NCI-H524 (cell line): ENCODE results near the gene CEL.
"Not testable (repeated sequence)": the region's sequence is repeated elsewhere in the genome, so short reads cannot be mapped to it uniquely, and the experiment has no call there.

ENCODE experiments used
- DNase-seq, 2 experiments: peaks; one replicate each; lab custom pipeline; 2025; lab: John Stamatoyannopoulos, UW

CEL gene

DNA sequence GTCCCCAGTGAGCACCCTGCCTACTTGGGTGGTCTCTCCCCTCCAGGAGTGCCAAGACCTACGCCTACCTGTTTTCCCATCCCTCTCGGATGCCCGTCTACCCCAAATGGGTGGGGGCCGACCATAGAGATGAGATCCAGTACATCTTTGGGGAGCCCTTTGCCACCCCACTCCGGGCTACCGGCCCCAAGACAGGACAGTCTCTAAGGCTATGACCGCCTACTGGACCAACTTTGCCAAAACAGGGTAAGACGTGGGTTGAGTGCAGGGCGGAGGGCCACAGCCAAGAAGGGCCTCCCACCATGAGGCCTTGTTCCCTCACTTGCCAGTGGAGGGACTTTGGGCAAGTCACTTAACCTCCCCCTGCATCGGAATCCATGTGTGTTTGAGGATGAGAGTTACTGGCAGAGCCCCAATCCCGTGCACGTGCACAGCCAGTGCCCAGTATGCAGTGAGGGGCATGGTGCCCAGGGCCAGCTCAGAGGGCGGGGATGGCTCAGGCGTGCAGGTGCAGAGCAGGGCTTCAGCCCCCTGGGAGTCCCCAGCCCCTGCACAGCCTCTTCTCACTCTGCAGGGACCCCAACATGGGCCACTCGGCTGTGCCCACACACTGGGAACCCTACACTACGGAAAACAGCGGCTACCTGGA is 24.6 kb downstream of the CEL start:
- DNase-seq = not testable (repeated sequence)

DNA sequence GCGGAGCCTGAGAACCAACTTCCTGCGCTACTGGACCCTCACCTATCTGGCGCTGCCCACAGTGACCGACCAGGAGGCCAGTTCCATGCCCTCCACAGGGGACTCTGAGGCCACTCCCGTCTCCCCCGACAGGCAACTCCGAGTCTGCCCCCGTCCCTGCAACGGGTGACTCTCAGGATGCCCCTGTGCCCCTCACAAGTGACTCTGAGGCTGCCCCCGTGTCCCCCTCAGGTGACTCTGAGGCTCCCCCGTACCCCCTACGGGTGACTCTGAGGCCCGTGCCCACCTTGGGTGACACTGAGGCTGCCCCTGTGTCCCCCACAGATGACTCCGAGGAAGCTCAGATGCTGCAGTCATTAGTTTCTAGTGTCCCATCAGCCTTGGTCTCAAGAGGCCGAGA is 25.1 kb downstream of the CEL start:
- DNase-seq = no peak

DNA sequence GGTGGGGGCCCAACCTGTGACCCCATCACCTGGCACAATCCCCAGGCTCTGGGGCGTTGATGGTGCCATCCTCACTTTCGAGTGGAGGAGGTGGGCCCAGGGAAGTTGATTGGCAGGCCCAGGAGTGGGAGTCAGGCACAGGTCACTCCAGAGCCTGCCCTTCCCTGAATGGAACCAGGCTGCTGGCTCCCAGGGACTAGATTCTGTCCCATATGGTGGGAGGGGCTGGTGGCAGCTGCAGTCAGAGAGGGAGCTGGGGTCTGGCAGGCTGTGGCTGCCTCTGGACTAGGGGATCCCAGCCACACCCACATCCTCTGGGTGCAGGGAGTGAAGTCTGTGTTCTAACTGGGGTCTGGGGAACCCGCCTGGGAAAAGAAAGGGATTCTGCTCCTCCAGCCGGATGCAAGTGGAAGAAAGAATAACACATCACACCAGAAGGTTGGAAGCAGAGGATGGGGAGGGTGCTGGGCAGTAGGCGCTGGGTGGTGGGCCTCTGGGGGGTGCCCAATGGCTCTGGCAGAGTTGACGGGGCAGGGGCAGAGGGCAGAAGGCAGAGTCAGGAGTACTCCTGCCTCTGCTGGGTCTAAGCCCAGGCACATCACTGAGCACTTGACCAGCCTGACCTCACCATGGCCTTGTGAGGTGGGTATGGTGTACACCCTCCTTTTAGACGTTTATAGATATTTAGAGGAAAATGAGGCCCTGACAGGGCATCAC is 25.8 kb downstream of the CEL start:
- peak in 1 of 2 experiments; percentile 44 for DNase-seq

DNA sequence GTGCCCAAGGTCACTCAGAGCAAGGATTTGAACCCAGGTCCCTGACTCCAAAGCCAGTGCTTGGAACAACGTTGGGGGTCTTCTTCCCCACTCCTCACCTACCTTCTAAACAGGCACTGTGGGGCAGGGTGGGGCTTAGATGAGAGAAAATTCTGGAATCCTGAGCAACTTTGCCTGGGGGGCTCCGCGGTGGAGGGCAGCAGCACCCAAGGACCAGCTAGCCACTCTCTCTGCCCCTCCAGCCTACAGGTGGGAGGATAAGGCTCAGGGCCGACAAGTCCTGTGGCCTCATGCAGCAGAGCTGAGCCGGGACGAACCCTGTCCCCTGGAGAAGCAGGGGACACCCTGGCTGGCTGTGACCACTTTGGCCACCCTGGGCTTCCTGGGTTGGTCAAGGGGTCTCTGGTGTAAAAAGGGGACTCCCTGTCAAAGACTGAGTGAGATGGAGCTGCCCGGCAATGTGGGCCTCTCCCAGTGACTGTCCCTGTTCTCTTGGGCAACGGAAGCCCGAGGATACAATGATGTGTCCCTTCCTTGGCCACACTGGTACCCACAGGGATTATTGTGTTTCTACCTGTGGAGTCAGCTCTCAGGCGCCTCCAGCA is 26.5 kb downstream of the CEL start:
- no peak for DNase-seq

DNA sequence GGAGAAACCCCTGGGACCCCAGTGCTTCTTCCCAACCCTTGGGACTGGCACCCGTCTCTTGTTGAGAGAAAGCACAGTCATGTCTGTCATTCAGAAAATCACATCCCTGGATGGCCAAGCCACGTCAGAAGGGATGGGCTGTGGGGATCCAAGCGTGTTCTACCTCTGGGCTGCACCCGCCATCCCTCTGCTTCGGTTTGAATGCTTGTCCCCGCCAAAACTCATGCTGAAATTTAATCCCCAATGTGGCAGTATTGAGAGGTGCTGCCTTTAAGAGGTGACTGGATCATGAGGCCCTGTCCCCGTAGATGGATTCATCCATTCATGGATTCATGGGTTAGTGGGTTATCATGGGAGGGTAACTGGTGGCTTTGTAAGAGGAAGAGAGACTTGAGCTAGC is 27.0 kb downstream of the CEL start:
- DNase-seq = no peak

DNA sequence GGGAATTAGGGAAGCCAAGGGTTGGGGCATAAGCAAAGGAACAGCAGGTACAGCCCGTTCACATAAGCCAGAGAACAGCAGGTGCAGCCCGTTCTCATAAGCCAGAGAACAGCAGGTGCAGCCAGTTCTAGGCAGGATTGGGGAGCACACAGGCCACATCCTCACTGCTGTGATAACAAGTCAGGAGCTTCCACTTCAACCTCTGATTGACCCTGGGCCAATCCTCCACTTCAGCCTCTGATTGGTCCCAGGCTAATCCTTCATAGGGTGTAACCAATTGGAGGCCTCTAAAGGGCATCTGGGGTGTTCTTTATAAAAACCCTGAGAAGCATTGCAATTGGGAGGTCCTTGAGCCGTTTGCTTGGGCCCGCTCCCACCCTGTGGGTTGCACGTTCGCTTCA is 27.5 kb downstream of the CEL start:
- DNase-seq = peak; percentile 85 to 97

DNA sequence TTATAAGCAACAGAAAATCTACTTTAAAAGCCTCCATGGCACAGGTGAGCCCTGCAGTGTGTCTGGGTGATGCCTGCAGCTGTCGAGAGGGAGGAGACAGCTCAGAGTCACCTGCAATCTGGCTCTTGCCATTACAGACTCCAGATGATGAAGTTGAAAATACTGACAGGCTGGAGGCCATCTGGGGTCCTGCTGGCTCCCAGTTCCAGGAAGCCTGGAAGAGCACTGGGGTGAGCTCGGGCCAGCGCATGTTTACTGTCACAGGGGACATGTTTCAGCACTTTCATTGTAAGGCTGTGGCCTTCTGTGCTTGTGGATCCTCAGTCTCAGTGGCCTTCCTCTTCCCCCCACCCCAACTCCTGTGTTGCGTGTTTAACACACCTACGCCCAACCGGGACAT is 28.4 kb downstream of the CEL start:
- DNase-seq = peak; percentile 75 to 94

DNA sequence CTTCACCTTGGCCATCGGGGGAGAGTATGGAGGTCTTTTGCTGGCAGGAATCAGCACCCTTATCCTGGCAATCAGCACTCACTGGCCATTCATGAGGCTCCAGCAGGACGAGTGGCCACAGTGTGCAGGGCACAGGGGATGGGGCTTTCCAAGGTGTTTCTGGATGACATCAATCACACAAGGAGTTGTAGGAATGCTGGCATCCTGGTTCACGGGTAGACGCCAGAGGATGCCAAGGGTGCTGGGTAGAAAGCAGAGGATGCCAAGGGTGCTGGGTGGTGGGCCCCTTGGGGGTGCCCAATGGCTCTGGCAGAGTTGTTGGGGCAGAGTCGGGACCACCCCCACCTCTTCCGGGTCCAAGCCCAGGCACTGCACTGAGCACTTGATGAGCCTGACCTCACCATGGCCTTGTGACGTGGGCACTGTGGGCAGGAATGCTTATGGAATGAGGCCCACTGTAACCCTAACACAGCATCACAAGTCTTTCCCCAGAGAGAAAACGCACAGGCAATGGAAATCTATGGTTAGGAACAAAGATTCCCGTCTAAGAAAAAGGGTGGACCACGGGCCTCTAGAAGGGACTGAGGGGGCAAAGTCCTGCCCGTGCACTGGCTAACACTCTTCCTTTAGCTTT is 29.1 kb downstream of the CEL start:
- no peak for DNase-seq

DNA sequence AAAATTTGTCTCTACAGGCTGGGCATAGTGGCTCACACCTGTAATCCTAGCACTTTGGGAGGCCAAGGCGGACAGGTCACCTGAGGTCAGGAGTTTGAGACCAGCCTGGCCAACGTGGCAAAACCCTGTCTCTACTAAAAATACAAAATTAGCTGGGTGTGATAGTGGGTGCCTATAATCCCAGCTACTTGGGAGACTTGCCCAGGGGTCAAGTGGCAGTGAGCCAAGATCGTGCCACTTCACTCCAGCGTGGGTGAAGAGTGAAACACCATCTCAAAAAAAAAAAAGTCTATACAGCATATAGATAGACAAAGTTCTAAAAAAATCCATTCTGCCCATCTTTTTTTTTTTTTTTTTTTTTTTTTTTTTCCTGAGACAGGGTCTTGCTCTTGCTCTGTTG is 32.6 kb downstream of the CEL start:
- DNase-seq = not testable (repeated sequence)

DNA sequence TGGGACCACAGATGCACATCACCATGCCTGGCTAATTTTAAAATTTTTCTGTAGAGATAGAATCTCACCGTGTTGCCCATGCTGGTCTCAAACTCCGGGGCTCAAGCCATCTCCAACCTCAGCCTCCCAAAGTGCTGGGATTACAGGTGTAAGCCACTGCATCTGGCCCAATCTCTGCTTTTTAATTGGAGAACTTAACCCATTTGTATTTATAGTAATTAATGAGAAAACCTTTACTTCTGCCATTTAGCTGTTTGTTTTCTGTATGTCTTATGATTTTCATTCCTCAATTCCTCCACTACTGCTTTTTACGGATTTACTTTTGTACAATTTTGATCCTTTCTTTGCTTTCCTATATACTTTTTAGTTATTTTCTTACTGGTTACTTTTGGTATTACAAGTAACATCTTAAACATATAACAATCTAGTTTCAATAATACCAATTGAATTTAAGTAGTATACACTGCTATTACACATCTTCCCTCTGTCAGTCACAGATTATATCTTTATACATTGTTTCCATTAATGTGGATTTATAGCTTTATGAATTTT is 33.1 kb downstream of the CEL start:
- no peak for DNase-seq

DNA sequence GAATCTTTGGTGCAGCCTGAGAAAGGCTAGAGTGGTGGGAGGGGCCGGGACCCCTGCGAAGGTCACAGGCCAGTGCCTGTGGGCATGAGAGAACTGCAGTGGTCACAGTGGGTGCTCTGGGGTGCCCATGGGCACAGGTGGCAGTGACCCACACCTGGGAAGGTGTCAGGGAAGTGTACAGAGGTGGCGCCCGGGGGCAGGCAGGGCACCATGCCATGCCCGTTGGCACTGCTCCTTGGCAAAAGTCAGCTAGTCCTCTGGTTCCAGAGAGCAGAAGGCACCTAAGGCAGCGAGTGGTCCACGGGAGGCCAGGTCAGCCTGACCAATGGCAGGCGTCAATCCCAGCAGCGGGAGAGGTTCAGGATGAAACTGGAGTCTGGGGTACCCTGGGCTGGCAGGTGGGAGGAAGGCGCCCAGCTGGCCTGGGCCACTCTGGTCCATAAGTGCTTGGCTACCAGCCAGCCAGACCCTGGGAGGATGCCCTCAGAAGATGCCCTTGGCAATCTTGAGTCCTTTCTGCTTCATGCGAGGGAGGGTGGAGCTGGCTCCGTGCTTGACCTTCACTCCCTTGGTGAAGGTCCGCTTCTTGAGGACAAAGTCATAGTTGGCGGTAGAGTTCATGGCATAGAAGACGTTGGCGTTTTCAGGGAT is 36.4 kb downstream of the CEL start:
- DNase-seq = no peak

DNA sequence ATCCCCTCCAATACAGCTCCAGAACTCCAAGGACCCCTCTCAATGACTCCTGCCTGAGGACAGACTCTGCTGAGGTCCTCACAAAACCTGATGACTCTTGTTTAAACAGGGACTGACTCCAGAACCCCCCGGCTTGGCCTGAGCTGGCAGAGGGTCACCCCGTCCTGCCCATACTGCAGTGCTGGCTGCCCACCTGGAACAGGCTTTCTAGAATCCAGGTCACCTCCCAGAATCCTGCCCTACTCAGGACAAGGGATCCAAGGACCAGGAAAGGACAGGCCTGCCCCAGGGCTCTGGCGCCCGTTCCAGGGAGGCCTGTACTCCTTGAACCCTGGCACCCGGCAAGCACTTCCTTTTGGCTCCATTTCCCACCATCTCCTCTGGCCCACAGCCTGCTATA is 37.1 kb downstream of the CEL start:
- no peak for DNase-seq

DNA sequence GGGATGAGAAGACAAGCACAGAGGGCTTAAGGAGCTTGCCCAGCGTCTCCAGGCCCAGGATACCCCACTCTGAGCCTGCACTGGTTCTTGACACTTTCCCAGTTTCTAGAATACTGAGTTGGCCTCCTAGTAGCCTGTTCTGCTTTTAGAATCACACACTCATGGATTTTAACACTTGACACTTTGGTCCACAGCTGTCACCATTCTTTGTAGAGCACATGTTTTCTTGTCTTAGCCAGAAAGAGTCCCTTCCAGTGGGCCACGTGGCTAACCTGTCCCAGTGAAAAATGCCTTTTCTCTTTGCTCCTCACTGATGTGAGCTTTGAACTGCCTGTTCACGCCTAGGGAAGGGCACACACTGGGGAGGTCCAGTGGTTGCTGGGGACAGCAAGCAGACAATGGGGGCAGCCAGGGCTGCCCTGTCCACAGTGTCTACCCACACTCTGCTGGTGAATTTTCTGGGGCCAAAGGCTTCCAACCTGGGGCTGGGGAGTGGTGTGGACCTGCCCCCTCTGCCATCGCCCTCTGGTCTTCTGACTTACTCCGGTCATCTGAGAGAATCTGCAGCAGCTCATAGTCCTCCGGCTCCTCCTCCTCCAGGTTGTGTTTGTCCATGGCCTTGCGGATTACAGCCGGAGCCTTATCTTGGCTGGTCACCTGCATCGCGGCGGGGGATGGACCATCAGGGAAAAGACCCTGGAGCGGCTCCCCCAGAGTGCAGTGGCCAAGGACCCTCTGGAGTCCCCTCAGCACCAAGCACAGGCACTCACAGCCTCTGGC is 38.1 kb downstream of the CEL start:
- DNase-seq = no peak

DNA sequence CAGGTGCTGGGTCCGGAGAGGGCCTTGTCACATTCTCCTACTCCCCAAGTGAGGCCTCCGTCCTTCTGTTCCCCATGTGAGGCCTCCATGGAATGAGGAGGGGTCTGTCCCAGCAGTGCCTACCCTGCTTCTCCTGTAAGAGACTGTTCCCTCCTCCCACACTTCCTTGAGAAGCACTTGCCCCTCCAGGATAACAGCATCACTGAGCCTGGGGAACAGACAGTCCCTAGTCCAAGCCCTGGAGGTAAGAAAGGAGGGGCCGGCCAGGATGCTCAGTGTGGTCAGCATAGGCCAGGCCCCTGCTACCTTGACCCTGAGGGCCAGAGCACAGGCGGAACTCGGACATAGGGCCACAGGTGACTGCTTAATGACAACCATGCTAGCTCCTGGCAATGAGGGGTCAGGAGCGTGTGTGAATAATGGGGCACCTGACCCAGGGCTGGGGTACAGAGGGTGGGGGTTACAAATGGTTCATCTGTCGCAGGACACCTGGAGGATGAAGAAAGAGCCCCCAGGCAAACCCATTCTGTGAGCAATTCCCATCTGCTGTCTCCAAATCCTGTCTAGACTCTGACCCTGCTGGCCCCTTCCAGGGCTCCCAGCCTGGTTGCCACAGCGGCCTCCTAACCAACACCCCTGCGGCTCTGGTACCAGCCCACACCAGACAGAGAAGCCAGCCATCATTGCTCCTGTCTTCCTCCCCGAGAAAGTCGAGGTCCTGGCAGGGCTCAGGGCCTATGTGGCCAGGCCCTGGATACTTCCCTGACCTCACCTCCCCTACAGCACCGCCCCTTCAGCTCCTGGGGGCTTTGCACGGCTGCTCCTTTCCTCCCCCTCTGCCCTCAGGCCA is 39.0 kb downstream of the CEL start:
- DNase-seq = no peak

DNA sequence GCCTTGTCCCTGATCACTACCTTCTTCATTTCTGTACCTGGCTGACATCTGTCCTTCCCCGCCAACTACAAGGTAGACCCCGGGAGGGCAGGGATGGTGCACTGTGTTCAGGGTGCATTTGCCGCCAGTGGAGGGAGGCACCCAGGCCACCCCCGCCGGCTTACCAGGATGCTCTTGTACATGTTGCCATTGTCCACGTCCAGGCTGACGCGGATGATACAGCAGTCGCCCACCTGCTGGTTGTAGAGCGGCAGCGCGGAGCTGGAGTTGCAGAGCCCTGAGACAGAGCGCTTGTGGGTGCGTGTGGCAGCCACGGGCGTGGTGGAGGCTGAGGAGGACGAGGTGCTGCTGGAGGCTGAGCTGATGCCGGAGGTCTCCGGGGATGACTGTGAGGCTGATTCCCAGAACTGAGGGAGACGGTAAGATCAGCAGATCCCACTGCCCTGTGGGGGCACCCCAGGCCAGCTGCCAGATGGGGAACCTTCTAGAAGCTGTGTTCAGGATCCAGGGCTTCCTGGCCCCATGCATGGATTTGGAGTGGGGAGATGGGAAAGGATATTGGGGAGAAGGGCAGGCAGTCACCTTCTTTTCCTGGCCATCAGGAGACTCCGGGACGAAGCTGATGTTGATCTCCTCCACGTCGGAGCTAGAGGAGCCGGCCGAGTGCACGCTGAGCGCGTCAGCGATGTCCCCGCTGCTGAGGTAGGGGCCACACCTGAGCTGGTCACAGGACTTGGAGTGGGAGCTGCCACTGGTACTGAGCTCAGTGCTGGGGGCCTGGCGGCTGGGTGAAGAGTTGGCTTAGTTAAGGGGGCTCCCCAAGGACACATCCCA is 39.8 kb downstream of the CEL start:
- no peak for DNase-seq

DNA sequence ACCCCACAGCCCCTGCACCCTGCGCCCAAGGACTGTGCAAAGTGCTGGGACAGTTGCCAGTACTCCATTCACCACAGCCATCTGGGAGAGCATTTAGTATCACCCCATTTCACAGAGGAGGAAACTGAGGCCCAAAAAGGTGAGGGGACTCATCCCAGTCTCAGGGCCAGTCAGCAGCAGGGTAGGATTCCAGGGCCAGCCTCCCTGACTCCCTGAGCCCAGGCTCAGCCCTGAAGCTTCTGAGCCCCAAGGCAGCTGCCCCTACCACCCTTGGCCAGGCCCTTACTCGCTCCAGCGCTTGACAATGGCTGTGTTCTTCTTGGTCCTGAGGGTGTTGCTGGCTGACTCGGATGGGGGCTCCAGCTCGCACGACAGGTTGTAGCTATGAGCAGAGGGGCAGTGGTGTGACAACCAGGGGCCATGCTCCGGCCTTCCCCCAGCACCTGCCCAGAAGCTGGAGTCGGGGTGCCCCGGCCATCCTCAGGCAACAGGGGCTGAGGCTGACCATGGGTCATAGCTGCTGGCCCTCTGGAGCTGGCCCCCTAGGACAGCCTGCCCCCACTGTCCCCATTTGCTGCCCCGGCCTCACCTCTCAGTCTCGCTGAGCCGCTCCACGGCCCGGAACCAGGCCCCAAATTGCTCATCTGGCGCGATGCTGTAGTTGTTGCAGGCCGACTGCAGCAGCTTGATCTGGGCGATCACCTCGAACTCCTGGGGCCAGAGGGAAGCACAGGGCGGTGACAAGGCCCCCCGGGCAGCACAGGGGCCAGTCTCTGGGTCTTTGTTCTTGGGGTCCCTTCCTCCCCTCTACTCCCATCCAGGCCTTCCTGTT is 40.6 kb downstream of the CEL start:
- DNase-seq = no peak

DNA sequence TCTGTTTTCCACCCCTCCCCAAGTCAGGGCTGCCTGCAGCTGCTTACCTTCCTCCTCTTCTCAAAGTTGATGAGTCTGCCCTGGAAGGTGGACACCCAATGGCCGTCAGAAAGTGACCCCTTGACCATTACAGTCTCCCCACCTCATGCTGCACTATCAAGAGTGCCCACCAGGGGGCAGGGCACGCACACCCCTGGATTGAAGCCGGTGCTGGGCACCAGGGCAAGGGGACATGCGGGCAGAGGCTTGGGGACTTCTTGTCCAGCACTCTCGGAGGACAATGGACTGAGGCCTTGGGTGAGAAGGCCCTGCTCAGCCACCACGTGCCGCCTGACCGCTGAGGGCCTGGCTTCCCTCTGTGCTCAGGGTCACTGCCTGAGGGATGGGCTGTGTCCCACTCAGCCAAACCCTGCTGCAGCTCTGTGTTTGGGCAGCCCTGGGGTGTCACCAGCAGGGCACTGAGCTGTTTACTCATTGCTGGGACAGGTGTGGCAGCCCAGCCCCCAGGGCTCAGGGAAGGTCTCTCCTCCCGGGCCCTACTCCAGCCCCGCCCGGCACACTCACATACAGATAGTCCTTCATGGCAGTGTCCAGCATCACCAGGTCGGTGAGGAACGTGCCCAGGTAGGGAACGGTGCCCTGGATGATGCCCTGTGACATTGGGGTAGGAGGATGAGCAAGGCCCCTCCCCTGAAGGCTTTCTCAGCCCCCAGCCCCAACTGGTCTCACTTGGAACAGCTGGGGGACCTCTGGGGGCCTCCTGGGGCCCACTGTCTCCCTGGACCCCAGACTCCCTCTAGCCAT is 41.6 kb downstream of the CEL start:
- DNase-seq = peak in 1 of 2 experiments; percentile 36
